Motor neuron (in vitro differentiated cells): ENCODE data around the gene APIP. TPM values are rescaled to one million over a fixed set of nuclear protein-coding genes. Genes with fewer than 3 reads are reported as not detected.

Source experiments
- ATAC-seq, 8 experiments: fragments of 200-7000 bp; cut with Tn5 transposase; replicated peaks in 6 of 8; 2 replicates each; pipeline ENCODE4 v1.8.0; 2021; ENCODE audit warnings: mild to moderate bottlenecking in 8 of 8, moderate library complexity in 8 of 8
- H3K27ac ChIP-seq, 2 donors: fragments of 250-450 bp; sonication (Bioruptor Pico); 2 replicates each; pipeline ENCODE4 v1.9.0; 2021; ENCODE audit warnings: antibody characterized with exemption in 2 of 2, mild to moderate bottlenecking in 2 of 2, moderate library complexity in 1 of 2
- H3K4me1 ChIP-seq, 2 donors: fragments of 250-450 bp; sonication (Bioruptor Pico); replicated peaks in 1 of 2; 2 replicates each; pipeline ENCODE4 v1.6.1; 2021; ENCODE audit warnings: antibody characterized with exemption in 2 of 2, mild to moderate bottlenecking in 2 of 2, moderate library complexity in 1 of 2
- H3K4me3 ChIP-seq, 5 donors: fragments of 250-450 bp; sonication (Bioruptor Pico); 2 replicates each; pipeline ENCODE4 v1.9.0; 2021; ENCODE audit warnings: antibody characterized with exemption in 5 of 5, mild to moderate bottlenecking in 5 of 5, moderate library complexity in 4 of 5
- WGBS, 10 experiments: fragments of 450-650 bp; shearing (Covaris generic); methylation state at CpG; one replicate each; pipeline ENCODE4 v1.0.0; 2022; 5-methylcytosine and 5-hydroxymethylcytosine counted together
- in situ Hi-C, 9 experiments: fragments of 400-800 bp; cut with MboI; loops; one replicate each; pipeline ENCODE4 v1.15.0; 2021; ENCODE audit warnings: low sequenced_read_pairs in 9 of 9, low pct_unique_long_range_greater_than_20kb in 2 of 9; ENCODE audit not compliant: unreplicated experiment in 9 of 9
- total RNA-seq, 8 experiments: library from RNA; unstranded; fragments of 300-600 nt; gene quantifications; 2 replicates each; pipeline versions ENCODE4 v1.2.3 to v1.2.4, GENCODE V29; 2022

Gene APIP
- total RNA-seq = 10 to 100 TPM; 25.6 to 54.5 (median 38.9) TPM

- 0 to 1% (median 0%) methylated on average over 1 to 15 of the region's 79 CpGs; no CpG with 5 or more reads in 4 of the 10 experiments for WGBS, 10 experiments
- in situ Hi-C loops = no loop called here
- ATAC-seq = peak; percentile 82 to 91 (median 89)
- peak within 1 kb of the TSS; percentile 98 for H3K27ac ChIP-seq
- H3K4me1 ChIP-seq = peaks cover 2 to 21% of the 10 kb centered on the region in 2 donors
- H3K4me3 ChIP-seq = peak within 1 kb of the TSS; percentile 71 to 92 (median 82)
Observed at GRCh38 chr11:34916015-34916842, at the start of gene APIP, which contains the start of gene PDHX. TSS of gene APIP (minus strand) at chr11:34916379. CDS start at chr11:34916284, 95 bp downstream. TSS of gene PDHX (plus strand) at chr11:34916618. CDS start at chr11:34916656, 38 bp downstream.

- Histone ChIP-seq H3K4me1 (no peaks in the 10 kb centered on the region), H3K4me3 (no peak overlapping the region), H3K27ac (no peak overlapping the region)
- 20 to 95% (median 69%) methylated on average over 2 to 3 of the region's 3 CpGs; no CpG with 5 or more reads in 2 of the 10 experiments for WGBS, 10 experiments
- no peak for ATAC-seq
- in situ Hi-C loops = no loop called here
Observed at GRCh38 chr11:34964610-34965331, 48.6 kb upstream of the APIP start.

GRCh38 chr11:34963351-34963750, 47.2 kb upstream of the APIP start:
- 33 to 100% (median 94%) methylated on average over 1 to 4 of the region's 5 CpGs; no CpG with 5 or more reads in 1 of the 10 experiments for WGBS, 10 experiments
- H3K4me1 ChIP-seq = no peaks in the 10 kb centered on the region
- in situ Hi-C loops = no loop called here
- no peak overlapping the region for H3K4me3 ChIP-seq
- ATAC-seq = no peak
- no peak overlapping the region for H3K27ac ChIP-seq

- in situ Hi-C loops = no loop called here
- Histone ChIP-seq H3K27ac (no peak overlapping the region), H3K4me3 (no peak overlapping the region), H3K4me1 (no peaks in the 10 kb centered on the region)
- ATAC-seq = no peak
Observed at GRCh38 chr11:34962034-34962433, 45.9 kb upstream of the APIP start.

- in situ Hi-C loops = no loop called here
- no peaks in the 10 kb centered on the region for H3K4me1 ChIP-seq
- peak in 1 of 8 experiments; percentile 45 for ATAC-seq
- WGBS, 10 experiments = 0 to 100% (median 88%) methylated on average over 1 to 4 of the region's 4 CpGs
- H3K27ac ChIP-seq = no peak overlapping the region
- H3K4me3 ChIP-seq = no peak overlapping the region
Observed at GRCh38 chr11:34960277-34960676, 44.1 kb upstream of the APIP start.

- ATAC-seq = no peak
- H3K4me1 ChIP-seq = no peaks in the 10 kb centered on the region
- H3K27ac ChIP-seq = no peak overlapping the region
- in situ Hi-C loops = no loop called here
- 31 to 100% (median 82%) methylated on average over 1 of the region's 1 CpG for WGBS, 10 experiments
- H3K4me3 ChIP-seq = no peak overlapping the region
Observed at GRCh38 chr11:34959770-34960169, 43.6 kb upstream of the APIP start.

- no peak overlapping the region for H3K27ac ChIP-seq
- in situ Hi-C loops = no loop called here
- H3K4me3 ChIP-seq = no peak overlapping the region
- WGBS, 10 experiments = 48 to 100% (median 93%) methylated on average over 1 to 3 of the region's 3 CpGs
- H3K4me1 ChIP-seq = no peaks in the 10 kb centered on the region
- ATAC-seq = peak in 1 of 8 experiments; percentile 53
Observed at GRCh38 chr11:34957606-34958005, 41.4 kb upstream of the APIP start.

GRCh38 chr11:34957206-34957605, 41.0 kb upstream of the APIP start:
- Histone ChIP-seq H3K27ac (no peak overlapping the region), H3K4me3 (no peak overlapping the region), H3K4me1 (no peaks in the 10 kb centered on the region)
- in situ Hi-C loops = no loop called here
- ATAC-seq = no peak
- 33 to 100% (median 90%) methylated on average over 1 to 5 of the region's 5 CpGs for WGBS, 10 experiments

- Histone ChIP-seq H3K4me1 (no peaks in the 10 kb centered on the region), H3K4me3 (no peak overlapping the region), H3K27ac (no peak overlapping the region)
- no peak for ATAC-seq
- in situ Hi-C loops = no loop called here
- 83 to 100% (median 100%) methylated on average over 1 of the region's 1 CpG; no CpG with 5 or more reads in 3 of the 10 experiments for WGBS, 10 experiments
Observed at GRCh38 chr11:34953955-34954354, 37.8 kb upstream of the APIP start.

GRCh38 chr11:34948696-34949095, 32.5 kb upstream of the APIP start:
- Histone ChIP-seq H3K4me1 (no peaks in the 10 kb centered on the region), H3K27ac (no peak overlapping the region), H3K4me3 (no peak overlapping the region)
- in situ Hi-C loops = loop anchor here in 3 of 9 experiments (25.0 kb wide), 3 partner anchors 414 to 464 kb away; partner anchors contain the start of gene SLC1A2 (in 1 of the 3)
- peak in 3 of 8 experiments; percentile 61 to 91 (median 64) for ATAC-seq

GRCh38 chr11:34944692-34945091, 28.5 kb upstream of the APIP start:
- 93 to 100% (median 100%) methylated on average over 1 of the region's 1 CpG for WGBS, 10 experiments
- no peak for ATAC-seq
- Histone ChIP-seq H3K27ac (no peak overlapping the region), H3K4me3 (no peak overlapping the region), H3K4me1 (no peaks in the 10 kb centered on the region)
- in situ Hi-C loops = loop anchor here in 3 of 9 experiments (25.0 kb wide), 3 partner anchors 418 to 468 kb away; partner anchors contain the start of gene SLC1A2 (in 1 of the 3)

GRCh38 chr11:34941688-34942087, 25.5 kb upstream of the APIP start:
- WGBS, 10 experiments = 97 to 100% (median 99%) methylated on average over 1 to 10 of the region's 13 CpGs; no CpG with 5 or more reads in 4 of the 10 experiments
- peaks cover 0 to 6% of the 10 kb centered on the region in 2 donors for H3K4me1 ChIP-seq
- in situ Hi-C loops = loop anchor here in 3 of 9 experiments (25.0 kb wide), 3 partner anchors 421 to 471 kb away; partner anchors contain the start of gene SLC1A2 (in 1 of the 3)
- H3K27ac ChIP-seq = no peak overlapping the region
- no peak for ATAC-seq
- no peak overlapping the region for H3K4me3 ChIP-seq
